ENCODE results near the gene MAP3K1. TPM values are rescaled to one million over a fixed set of nuclear protein-coding genes. Genes with fewer than 3 reads are reported as not detected.

MAP3K1 gene
- total and polyA plus RNA-seq, 9 of the 15 experiments (the other 6 are each of a cell fraction or from before 2014, with no cell fraction given): 3.9 to 13.9 (median 7.5) TPM

- H3K9ac ChIP-seq (ENCODE audit: insufficient read depth in 1 of 2, low read depth in 2 of 2, low read length in 2 of 2): peak overlapping the region; percentile 73 to 95; a peak in 3 of 4 replicates
- WGBS (ENCODE audit: insufficient coverage, low coverage, missing lambda C conversion rate): 1% methylated on average over 52 of the region's 116 CpGs
- POLR2A ChIA-PET: interaction anchor here (0.5 kb wide), 1 partner anchor 819 kb away, joined by 3 read pairs; no protein-coding TSS in a partner anchor
- ATAC-seq (peak; percentile 19), DNase-seq (ENCODE audit: extremely low read depth in 1 of 4, low spot score in 3 of 4) (peak; percentile 29 to 41 (median 35)), FAIRE-seq (no peak)
- no peaks in the 10 kb centered on the region for H3K9me3 ChIP-seq (replicated peaks; ENCODE audit: control insufficient read depth, insufficient read depth, low read depth, low read length)
- peak overlapping the region; percentile 81 for H2AFZ ChIP-seq (ENCODE audit: low read depth, low read length)
- peak overlapping the region; percentile 86 for H3K27ac ChIP-seq (ENCODE audit: extremely low read depth, low read depth, low read length)
- H3K27me3 ChIP-seq (ENCODE audit: control insufficient read depth in 2 of 2, insufficient read depth in 2 of 2, low read length in 2 of 2): no peaks in the 10 kb centered on the region
- peak overlapping the region; percentile 83 for H3K4me2 ChIP-seq (ENCODE audit: insufficient read depth, low read length)
- H4K20me1 ChIP-seq (replicated peaks; ENCODE audit: control insufficient read depth, insufficient read depth, low read length): 0 out of 2 replicates have a peak, but pooled peaks cover 5% of the 10 kb centered on the region
- in situ Hi-C loops (cut with MboI) (no loop called here), intact Hi-C loops (cut with micrococcal nuclease) (loop anchor here (5.0 kb wide), 1 partner anchor 91 kb away; the partner anchor contains the start of gene SETD9)
- no TSS peak for BruUV-seq (replicated peaks)
- peak overlapping the region; percentile 83 for H3K4me3 ChIP-seq
- peaks cover 3% of the 10 kb centered on the region; the same call in 1 of the 3 replicates for H3K36me3 ChIP-seq (ENCODE audit: control insufficient read depth, insufficient read depth, low read length)
- H3K9me1 ChIP-seq (ENCODE audit: control insufficient read depth, insufficient read depth, low read length): no peaks in the 10 kb centered on the region
- CTCF ChIA-PET (ENCODE audit: low intra/inter-chr PET ratio): no interaction called here
- H3K79me2 ChIP-seq (ENCODE audit: control insufficient read depth, insufficient read depth, low read length): peaks cover 53% of the 10 kb centered on the region
- H3K4me1 ChIP-seq (replicated peaks in 1 of 2; ENCODE audit: control insufficient read depth in 2 of 2, insufficient read depth in 2 of 2, low read length in 2 of 2): peaks cover 30% of the 10 kb centered on the region in 2 experiments
- TF ChIP-seq RBBP5 (IDR thresholded peaks at IDR 0.05; ENCODE audit: borderline replicate concordance, insufficient read depth, low read length, poor library complexity, severe bottlenecking) (peak; percentile 26), TCF7 (IDR thresholded peaks at IDR 0.05; ENCODE audit: borderline replicate concordance) (no peak), CREBBP (IDR thresholded peaks at IDR 0.05; ENCODE audit: low read depth, low read length) (no peak), BRF1 (IDR thresholded peaks at IDR 0.05; ENCODE audit: borderline replicate concordance, extremely low read depth, insufficient read length) (no peak), UBTF (IDR thresholded peaks at IDR 0.05; ENCODE audit: borderline replicate concordance in 1 of 2, low read depth in 2 of 2, low read length in 2 of 2) (peak; percentile 69 to 73; a peak in 3 of 4 replicates), CHD1 (IDR thresholded peaks at IDR 0.05; ENCODE audit: low read length) (peak; percentile 88), HNRNPLL (IDR thresholded peaks at IDR 0.05; ENCODE audit: low read depth, low read length, poor library complexity, severe bottlenecking) (peak; percentile 98), FIP1L1 (IDR thresholded peaks at IDR 0.05; ENCODE audit: low read depth, low read length, poor library complexity, severe bottlenecking) (peak; percentile 34)
Measured at GRCh38 chr5:56815658-56816545, 553 bp downstream of the MAP3K1 start.
